Measurements from ENCODE around the gene SLC25A52. TPM values are rescaled to one million over a fixed set of nuclear protein-coding genes. Genes with fewer than 3 reads are reported as not detected.
"Not testable (repeated sequence)": the region's sequence is repeated elsewhere in the genome, so short reads cannot be mapped to it uniquely, and the experiment has no call there.

The SLC25A52 gene
- total and polyA plus RNA-seq, 7 donors: 0.05 to 0.78 TPM; not detected in 5

DNA sequence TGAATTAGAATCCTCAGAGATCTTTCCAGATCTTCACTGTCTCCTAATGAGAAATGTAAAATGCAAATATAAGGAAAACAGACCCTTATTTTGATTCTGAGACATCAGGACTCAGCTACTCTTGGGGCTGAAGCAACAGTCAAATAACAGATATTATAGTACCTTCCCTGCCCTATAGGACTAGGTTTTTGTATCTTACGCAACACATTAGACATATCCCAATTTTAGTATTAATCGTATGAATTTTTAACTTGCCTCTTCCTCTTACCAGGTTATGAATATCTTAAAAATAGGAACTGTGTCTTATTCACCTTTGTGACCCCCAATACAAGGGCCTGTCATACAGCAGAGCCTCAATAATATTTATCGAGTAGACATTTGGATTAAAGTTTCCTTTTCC is 12.0 kb upstream of the SLC25A52 start:
- Histone ChIP-seq H3K27me3 (ENCODE audit: insufficient read depth in 3 of 3, low read length in 2 of 3) (no peaks in the 10 kb centered on the region), H3K4me1 (no peaks in the 10 kb centered on the region), H3K4me3 (no peak overlapping the region), H3K36me3 (ENCODE audit: insufficient read depth in 1 of 2, low read depth in 1 of 2) (no peaks in the 10 kb centered on the region), H3K27ac (no peak overlapping the region), H3K9me3 (peaks cover 4% of the 10 kb centered on the region)
- intact Hi-C loops (cut with DNase I): no loop called here
- ATAC-seq (no peak), DNase-seq (no peak)
- TF ChIP-seq, protein P1, sequence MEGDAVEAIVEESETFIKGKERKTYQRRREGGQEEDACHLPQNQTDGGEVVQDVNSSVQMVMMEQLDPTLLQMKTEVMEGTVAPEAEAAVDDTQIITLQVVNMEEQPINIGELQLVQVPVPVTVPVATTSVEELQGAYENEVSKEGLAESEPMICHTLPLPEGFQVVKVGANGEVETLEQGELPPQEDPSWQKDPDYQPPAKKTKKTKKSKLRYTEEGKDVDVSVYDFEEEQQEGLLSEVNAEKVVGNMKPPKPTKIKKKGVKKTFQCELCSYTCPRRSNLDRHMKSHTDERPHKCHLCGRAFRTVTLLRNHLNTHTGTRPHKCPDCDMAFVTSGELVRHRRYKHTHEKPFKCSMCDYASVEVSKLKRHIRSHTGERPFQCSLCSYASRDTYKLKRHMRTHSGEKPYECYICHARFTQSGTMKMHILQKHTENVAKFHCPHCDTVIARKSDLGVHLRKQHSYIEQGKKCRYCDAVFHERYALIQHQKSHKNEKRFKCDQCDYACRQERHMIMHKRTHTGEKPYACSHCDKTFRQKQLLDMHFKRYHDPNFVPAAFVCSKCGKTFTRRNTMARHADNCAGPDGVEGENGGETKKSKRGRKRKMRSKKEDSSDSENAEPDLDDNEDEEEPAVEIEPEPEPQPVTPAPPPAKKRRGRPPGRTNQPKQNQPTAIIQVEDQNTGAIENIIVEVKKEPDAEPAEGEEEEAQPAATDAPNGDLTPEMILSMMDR (IDR thresholded peaks at IDR 0.05): no peak
- WGBS, 3 donors: 95 to 97% (median 96%) methylated on average over 3 of the region's 3 CpGs

GRCh38 chr18:31750273-31750672 is 10.4 kb downstream of the SLC25A52 start:
- WGBS, 3 donors: 33 to 71% (median 38%) methylated on average over 3 of the region's 3 CpGs
- DNase-seq: no peak
- TF ChIP-seq, protein P1 (IDR thresholded peaks at IDR 0.05): no peak
- H3K4me1 ChIP-seq: peaks cover 10% of the 10 kb centered on the region
- H3K27me3 ChIP-seq (ENCODE audit: insufficient read depth in 3 of 3, low read length in 2 of 3): no peaks in the 10 kb centered on the region
- intact Hi-C loops (cut with DNase I): no loop called here
- H3K9me3 ChIP-seq: no peaks in the 10 kb centered on the region
- H3K4me3 ChIP-seq: no peak overlapping the region
- H3K27ac ChIP-seq: no peak overlapping the region
- peak in 3 of 4 donors; percentile 72 to 95 (median 84) for ATAC-seq
- H3K36me3 ChIP-seq (ENCODE audit: insufficient read depth in 1 of 2, low read depth in 1 of 2): no peaks in the 10 kb centered on the region

GRCh38 chr18:31746396-31746795 is 14.3 kb downstream of the SLC25A52 start:
- Histone ChIP-seq H3K9me3 (no peaks in the 10 kb centered on the region), H3K4me3 (no peak overlapping the region), H3K27ac (no peak overlapping the region), H3K4me1 (no peaks in the 10 kb centered on the region), H3K27me3 (ENCODE audit: insufficient read depth in 3 of 3, low read length in 2 of 3) (no peaks in the 10 kb centered on the region), H3K36me3 (ENCODE audit: insufficient read depth in 1 of 2, low read depth in 1 of 2) (no peaks in the 10 kb centered on the region)
- intact Hi-C loops (cut with DNase I): no loop called here
- no peak for DNase-seq
- TF ChIP-seq, protein P1 (IDR thresholded peaks at IDR 0.05): no peak
- ATAC-seq: peak in 2 of 4 donors; percentile 57 to 79
- 71 to 85% (median 77%) methylated on average over 4 of the region's 4 CpGs for WGBS, 3 donors

GRCh38 chr18:31744321-31745067 is 16.2 kb downstream of the SLC25A52 start:
- ATAC-seq (no peak), DNase-seq (no peak)
- no peak overlapping the region for H3K27ac ChIP-seq
- no peaks in the 10 kb centered on the region for H3K9me3 ChIP-seq
- H3K4me3 ChIP-seq: no peak overlapping the region
- no peaks in the 10 kb centered on the region for H3K36me3 ChIP-seq (ENCODE audit: insufficient read depth in 1 of 2, low read depth in 1 of 2)
- no peaks in the 10 kb centered on the region for H3K4me1 ChIP-seq
- WGBS, 3 donors: 78 to 86% (median 85%) methylated on average over 15 of the region's 15 CpGs
- intact Hi-C loops (cut with DNase I): loop anchor here (5.0 kb wide), 2 partner anchors 73 to 233 kb away; no protein-coding TSS in a partner anchor
- TF ChIP-seq, protein P1 (IDR thresholded peaks at IDR 0.05): no peak
- H3K27me3 ChIP-seq (ENCODE audit: insufficient read depth in 3 of 3, low read length in 2 of 3): no peaks in the 10 kb centered on the region

GRCh38 chr18:31743600-31743999 is 17.1 kb downstream of the SLC25A52 start:
- ATAC-seq (peak in 1 of 4 donors; percentile 67), DNase-seq (peak in 1 of 2 donors; percentile 66)
- 62 to 74% (median 67%) methylated on average over 3 to 5 of the region's 5 CpGs for WGBS, 3 donors

More at GRCh38 chr18:31743600-31743999, 17.1 kb downstream of the SLC25A52 start:
- H3K9me3 ChIP-seq; H3K36me3 ChIP-seq (ENCODE audit: insufficient read depth in 1 of 2, low read depth in 1 of 2); H3K4me1 ChIP-seq; H3K27me3 ChIP-seq (ENCODE audit: insufficient read depth in 3 of 3, low read length in 2 of 3); H3K4me3 ChIP-seq; H3K27ac ChIP-seq: not testable (repeated sequence)
- intact Hi-C loops (cut with DNase I): loop anchor here (5.0 kb wide), 2 partner anchors 74 to 234 kb away; no protein-coding TSS in a partner anchor
